OCI-LY7 (cell line): Measurements from ENCODE around the gene MOB1B. TPM values are rescaled to one million over a fixed set of nuclear protein-coding genes. Genes with fewer than 3 reads are reported as not detected.
A peak's percentile ranks its signal among the peaks of the same experiment; 100 is the strongest.

Source experiments
- BruUV-seq: library from RNA; stranded (reverse); fragments of 400-500 nt; replicated peaks from 2 replicates; lab custom pipeline; 2021; lab: Mats Ljungman, UMichigan
- CTCF ChIA-PET: fragments of 300-600 bp; sonication (Branson Sonifier 250); formaldehyde crosslinking; loops from one replicate; lab custom pipeline; 2022; ENCODE audit warnings: antibody characterized with exemption; ENCODE audit not compliant: unreplicated experiment; lab: Charles Lee
- POLR2A ChIA-PET: fragments of 300-600 bp; sonication (Branson Sonifier 250); formaldehyde crosslinking; loops from one replicate; lab custom pipeline; 2022; ENCODE audit warnings: antibody characterized with exemption; lab: Charles Lee
- DNase-seq: peaks from one replicate; pipeline ENCODE4 v3.0.0-alpha.2; 2015; ENCODE audit warnings: low spot score
- H2AFZ ChIP-seq: fragments of 200-600 bp; sonication (generic), shearing (Covaris generic); 2 replicates; pipeline ENCODE4 v1.6.1; 2014; ENCODE audit warnings: mild to moderate bottlenecking, antibody characterized with exemption, low read length, moderate library complexity
- H3K27ac ChIP-seq: fragments of 200-600 bp; sonication (generic); 2 replicates; pipeline ENCODE4 v1.5.1; 2014; ENCODE audit warnings: mixed run types, low read depth, mild to moderate bottlenecking, moderate library complexity, low read length, inconsistent platforms; ENCODE audit not compliant: poor library complexity, severe bottlenecking
- H3K36me3 ChIP-seq: fragments of 200-600 bp; sonication (generic); 2 replicates; pipeline ENCODE4 v1.6.1; 2014; ENCODE audit warnings: mild to moderate bottlenecking, antibody characterized with exemption, low read length, moderate library complexity, mixed read lengths; ENCODE audit not compliant: insufficient read depth
- H3K4me1 ChIP-seq: fragments of 200-600 bp; sonication (generic); 2 replicates; pipeline ENCODE4 v1.5.1; 2014; ENCODE audit warnings: mild to moderate bottlenecking, low read length; ENCODE audit not compliant: insufficient read depth, poor library complexity, severe bottlenecking
- H3K4me2 ChIP-seq: fragments of 200-600 bp; sonication (generic); 2 replicates; pipeline ENCODE4 v1.6.1; 2014; ENCODE audit warnings: mild to moderate bottlenecking, low read length
- H3K4me3 ChIP-seq: fragments of 200-600 bp; sonication (generic); 2 replicates; pipeline ENCODE4 v1.5.1; 2014; ENCODE audit warnings: mild to moderate bottlenecking, low read depth, low read length; ENCODE audit not compliant: poor library complexity, severe bottlenecking
- H3K79me2 ChIP-seq: fragments of 200-600 bp; sonication (generic); 2 replicates; pipeline ENCODE4 v1.6.1; 2016; ENCODE audit warnings: low read depth, mild to moderate bottlenecking, low read length, moderate library complexity, mixed read lengths; ENCODE audit not compliant: insufficient read depth
- H3K9me2 ChIP-seq: fragments of 200-600 bp; sonication (generic); 2 replicates; pipeline ENCODE4 v1.6.1; 2016; ENCODE audit warnings: mild to moderate bottlenecking, low read length, mixed read lengths; ENCODE audit not compliant: insufficient read depth
- H3K9me3 ChIP-seq: fragments of 200-600 bp; sonication (generic); 2 replicates; pipeline ENCODE4 v1.6.1; 2014; ENCODE audit warnings: mild to moderate bottlenecking, mixed run types, low read length, mixed read lengths
- H4K20me1 ChIP-seq: fragments of 200-600 bp; sonication (generic); 2 replicates; pipeline ENCODE4 v1.6.1; 2014; ENCODE audit warnings: mild to moderate bottlenecking, antibody characterized with exemption, low read length, moderate library complexity, mixed read lengths; ENCODE audit not compliant: insufficient read depth
- CTCF ChIP-seq: fragments of 200-600 bp; sonication (generic); conservative IDR thresholded peaks from 2 replicates; pipeline ENCODE4 v1.5.1; 2014; ENCODE audit warnings: mild to moderate bottlenecking, antibody characterized with exemption, low read length, moderate library complexity, mixed read lengths
- EZH2phosphoT487 ChIP-seq: fragments of 200-600 bp; sonication (generic); IDR thresholded peaks from 2 replicates; pipeline ENCODE4 v1.6.1; 2018; ENCODE audit warnings: low read depth, borderline replicate concordance, mild to moderate bottlenecking, mixed run types, antibody characterized with exemption, low read length, moderate library complexity, mixed read lengths
- intact Hi-C: fragments of 100-400 bp; cut with micrococcal nuclease; formaldehyde crosslinking; loops from one replicate; pipeline ENCODE4 v1.10.0; 2022; ENCODE audit not compliant: unreplicated experiment
- total RNA-seq, 2 experiments: library from RNA; depleted of rRNA in 1 of 2; stranded (reverse); fragments of >200 nt in 1 of 2; shearing (Covaris generic) in 1 of 2; gene quantifications; 2 replicates each; pipeline ENCODE4 v1.2.3, GENCODE V29; 2014 to 2022

The MOB1B gene
- total RNA-seq, 2 experiments from 2014 or later = 4.7 to 22.4 TPM

- TSS peak; percentile 7 for BruUV-seq
- TF ChIP-seq EZH2phosphoT487 = no peak
- TF ChIP-seq CTCF = no peak
- no peak for DNase-seq
- H3K27ac ChIP-seq = no peak overlapping the region
- H3K79me2 ChIP-seq = no peaks in the 10 kb centered on the region
- peaks cover 23% of the 10 kb centered on the region for H3K4me1 ChIP-seq
- H4K20me1 ChIP-seq = no peaks in the 10 kb centered on the region
- H3K4me3 ChIP-seq = no peak overlapping the region
- no peaks in the 10 kb centered on the region for H3K9me2 ChIP-seq
- ChIA-PET CTCF (no interaction called here), POLR2A (interaction anchor here (1.0 to 1.2 kb wide), 2 partner anchors 10 to 20 kb away, joined by 3 to 6 read pairs; partner anchors contain the start of gene DCK)
- H2AFZ ChIP-seq = no peak overlapping the region
- no peak overlapping the region for H3K4me2 ChIP-seq
- H3K9me3 ChIP-seq = no peaks in the 10 kb centered on the region
- intact Hi-C loops = no loop called here
- peaks cover 4% of the 10 kb centered on the region; the same call in 1 of the 2 replicates for H3K36me3 ChIP-seq
Measured at GRCh38 chr4:70984106-70984505, 81.9 kb downstream of the MOB1B start.

DNA sequence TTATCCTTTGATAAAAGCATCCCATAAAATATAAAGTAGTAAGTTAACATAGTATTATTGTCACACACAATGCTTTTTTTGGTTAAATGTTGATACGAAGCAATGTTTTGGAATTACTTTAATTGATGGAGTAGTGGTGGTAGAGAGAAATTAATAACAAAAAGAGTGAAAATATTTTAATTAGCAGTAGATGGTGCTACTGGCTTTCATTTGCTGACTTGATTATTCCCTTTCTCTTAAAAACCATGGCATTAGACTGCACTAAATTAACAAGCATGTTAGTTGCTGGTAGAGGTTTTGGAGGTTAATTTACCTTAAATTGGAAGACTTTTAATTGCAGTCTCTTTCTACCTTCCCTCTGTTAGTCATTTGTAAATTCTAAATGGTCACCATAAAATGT is 82.4 kb downstream of the MOB1B start:
- ChIA-PET POLR2A (interaction anchor here (1.0 to 1.2 kb wide), 2 partner anchors 9 to 20 kb away, joined by 3 to 6 read pairs; partner anchors contain the start of gene DCK), CTCF (no interaction called here)
- no TSS peak for BruUV-seq

More for the DNA sequence above, 82.4 kb downstream of the MOB1B start:
- H2AFZ ChIP-seq = no peak overlapping the region
- TF ChIP-seq CTCF (peak; percentile 60), EZH2phosphoT487 (no peak)
- H3K9me3 ChIP-seq = no peaks in the 10 kb centered on the region
- H3K4me3 ChIP-seq = no peak overlapping the region
- intact Hi-C loops = no loop called here
- H3K4me2 ChIP-seq = no peak overlapping the region
- H4K20me1 ChIP-seq = no peaks in the 10 kb centered on the region
- H3K4me1 ChIP-seq = peaks cover 18% of the 10 kb centered on the region
- H3K79me2 ChIP-seq = no peaks in the 10 kb centered on the region
- no peaks in the 10 kb centered on the region for H3K9me2 ChIP-seq
- DNase-seq = no peak
- H3K36me3 ChIP-seq = no peaks in the 10 kb centered on the region; the same call in 1 of the 2 replicates
- no peak overlapping the region for H3K27ac ChIP-seq
